Femur (tissue), 1 donor: ENCODE results near the gene SNN.

ENCODE experiments used
- DNase-seq: peaks from one replicate; pipeline ENCODE4 v3.0.0-alpha.2; 2017

SNN gene

GRCh38 chr16:11668623-11669379, 546 bp downstream of the SNN start:
- DNase-seq, result no peak

- no peak for DNase-seq
These were observed 1.3 kb downstream of the SNN start for GRCh38 chr16:11669380-11670146.

- no peak for DNase-seq
These were observed 2.2 kb downstream of the SNN start for GRCh38 chr16:11670171-11671131.

- no peak for DNase-seq
These were observed 3.0 kb downstream of the SNN start for GRCh38 chr16:11671271-11671670.

GRCh38 chr16:11671676-11672075, 3.4 kb downstream of the SNN start:
- no peak for DNase-seq

GRCh38 chr16:11672206-11673090, 4.2 kb downstream of the SNN start:
- DNase-seq, result no peak

GRCh38 chr16:11673091-11674000, 5.1 kb downstream of the SNN start:
- DNase-seq, result no peak

- DNase-seq, result no peak
These were observed 6.0 kb downstream of the SNN start for GRCh38 chr16:11674001-11674817.

GRCh38 chr16:11674818-11675560, 6.7 kb downstream of the SNN start:
- DNase-seq, result no peak

GRCh38 chr16:11675561-11676511, 7.6 kb downstream of the SNN start:
- no peak for DNase-seq

GRCh38 chr16:11676799-11677198, 8.5 kb downstream of the SNN start:
- DNase-seq, result no peak

- DNase-seq, result no peak
These were observed 9.2 kb downstream of the SNN start for GRCh38 chr16:11677451-11677951.

GRCh38 chr16:11677959-11678881, 10.0 kb downstream of the SNN start:
- DNase-seq, result no peak

- DNase-seq, result no peak
These were observed 11.0 kb downstream of the SNN start for GRCh38 chr16:11679250-11679649.

- no peak for DNase-seq
These were observed 12.0 kb downstream of the SNN start for GRCh38 chr16:11679941-11680911.
